ENCODE results near the gene C4BPA. TPM values are rescaled to one million over a fixed set of nuclear protein-coding genes. Genes with fewer than 3 reads are reported as not detected.

C4BPA gene
- total and polyA plus RNA-seq, 9 of the 15 experiments (the other 6 are each of a cell fraction or from before 2014, with no cell fraction given) = 0.04 to 0.22 (median 0.11) TPM; not detected in 3

- intact Hi-C loops (cut with micrococcal nuclease) (loop anchor here (5.0 kb wide), 1 partner anchor 241 kb away; the partner anchor contains the start of gene CD55), in situ Hi-C loops (cut with MboI) (no loop called here)
Measured at GRCh38 chr1:207081088-207081487, 22.9 kb upstream of the C4BPA start.

More at GRCh38 chr1:207081088-207081487, 22.9 kb upstream of the C4BPA start:
- no peaks in the 10 kb centered on the region for H4K20me1 ChIP-seq (replicated peaks; ENCODE audit: control insufficient read depth, insufficient read depth, low read length)
- no peaks in the 10 kb centered on the region for H3K79me2 ChIP-seq (ENCODE audit: control insufficient read depth, insufficient read depth, low read length)
- no peaks in the 10 kb centered on the region for H3K9me3 ChIP-seq (replicated peaks; ENCODE audit: control insufficient read depth, insufficient read depth, low read depth, low read length)
- 38% methylated on average over 2 of the region's 2 CpGs for WGBS (ENCODE audit: insufficient coverage, low coverage, missing lambda C conversion rate)
- H3K4me3 ChIP-seq = no peak overlapping the region
- no peak for FAIRE-seq
- H3K27ac ChIP-seq (ENCODE audit: extremely low read depth, low read depth, low read length) = no peak overlapping the region
- DNase-seq (ENCODE audit: extremely low read depth in 1 of 4, low spot score in 3 of 4) = no peak
- TF ChIP-seq BHLHE40 (IDR thresholded peaks at IDR 0.05; ENCODE audit: low read length) (no peak), ZBTB5 (IDR thresholded peaks at IDR 0.05) (no peak), ILF3 (IDR thresholded peaks at IDR 0.05; ENCODE audit: borderline replicate concordance) (no peak), ARID1B (IDR thresholded peaks at IDR 0.05) (no peak), HMGN3 (IDR thresholded peaks at IDR 0.05; ENCODE audit: borderline replicate concordance, extremely low read depth, insufficient read length, low read depth, low read length) (no peak), RBBP5 (IDR thresholded peaks at IDR 0.05; ENCODE audit: borderline replicate concordance, insufficient read depth, low read length, poor library complexity, severe bottlenecking) (no peak), HNRNPL (IDR thresholded peaks at IDR 0.05; ENCODE audit: low read depth, low read length) (no peak), RUNX1 (IDR thresholded peaks at IDR 0.05; ENCODE audit: low read depth) (no peak), GABPB1 (CRISPR knock-in tag; IDR thresholded peaks at IDR 0.05) (no peak), FOSL1 (tag; conservative IDR thresholded peaks at IDR 0.05) (no peak)
- TF ChIP-seq, protein P1, sequence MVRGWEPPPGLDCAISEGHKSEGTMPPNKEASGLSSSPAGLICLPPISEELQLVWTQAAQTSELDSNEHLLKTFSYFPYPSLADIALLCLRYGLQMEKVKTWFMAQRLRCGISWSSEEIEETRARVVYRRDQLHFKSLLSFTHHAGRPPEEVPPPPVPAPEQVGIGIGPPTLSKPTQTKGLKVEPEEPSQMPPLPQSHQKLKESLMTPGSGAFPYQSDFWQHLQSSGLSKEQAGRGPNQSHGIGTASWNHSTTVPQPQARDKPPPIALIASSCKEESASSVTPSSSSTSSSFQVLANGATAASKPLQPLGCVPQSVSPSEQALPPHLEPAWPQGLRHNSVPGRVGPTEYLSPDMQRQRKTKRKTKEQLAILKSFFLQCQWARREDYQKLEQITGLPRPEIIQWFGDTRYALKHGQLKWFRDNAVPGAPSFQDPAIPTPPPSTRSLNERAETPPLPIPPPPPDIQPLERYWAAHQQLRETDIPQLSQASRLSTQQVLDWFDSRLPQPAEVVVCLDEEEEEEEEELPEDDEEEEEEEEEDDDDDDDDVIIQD (CRISPR knock-in tag; IDR thresholded peaks at IDR 0.05) = no peak
- POLR2A ChIA-PET = interaction anchor here (0.9 to 1.4 kb wide), 2 partner anchors 13 to 148 kb away, joined by 3 to 4 read pairs; no protein-coding TSS in a partner anchor
- ATAC-seq = no peak
- CTCF ChIA-PET (ENCODE audit: low intra/inter-chr PET ratio) = no interaction called here
- peaks cover 4% of the 10 kb centered on the region; the same call in 1 of the 3 replicates for H3K36me3 ChIP-seq (ENCODE audit: control insufficient read depth, insufficient read depth, low read length)
- H3K4me2 ChIP-seq (ENCODE audit: insufficient read depth, low read length) = no peak overlapping the region
- H3K4me1 ChIP-seq (replicated peaks in 1 of 2; ENCODE audit: control insufficient read depth in 2 of 2, insufficient read depth in 2 of 2, low read length in 2 of 2) = peaks cover 0 to 23% of the 10 kb centered on the region in 2 experiments; a peak in 4 of 5 replicates
- no peaks in the 10 kb centered on the region for H3K27me3 ChIP-seq (ENCODE audit: control insufficient read depth in 2 of 2, insufficient read depth in 2 of 2, low read length in 2 of 2)
- H2AFZ ChIP-seq (ENCODE audit: low read depth, low read length) = no peak overlapping the region
- no TSS peak for BruUV-seq (replicated peaks)
- H3K9ac ChIP-seq (ENCODE audit: insufficient read depth in 1 of 2, low read depth in 2 of 2, low read length in 2 of 2) = no peak overlapping the region
- H3K9me1 ChIP-seq (ENCODE audit: control insufficient read depth, insufficient read depth, low read length) = no peaks in the 10 kb centered on the region

Measured in K562 (cell line).